GM10847 (cell line): Measurements from ENCODE around the gene EHHADH.

ENCODE experiments used
- POLR2A ChIP-seq: IDR thresholded peaks from 2 replicates; pipeline ENCODE4 v1.6.1; 2011; ENCODE audit not compliant: insufficient read length; ENCODE audit errors: extremely low read depth

Gene EHHADH

DNA sequence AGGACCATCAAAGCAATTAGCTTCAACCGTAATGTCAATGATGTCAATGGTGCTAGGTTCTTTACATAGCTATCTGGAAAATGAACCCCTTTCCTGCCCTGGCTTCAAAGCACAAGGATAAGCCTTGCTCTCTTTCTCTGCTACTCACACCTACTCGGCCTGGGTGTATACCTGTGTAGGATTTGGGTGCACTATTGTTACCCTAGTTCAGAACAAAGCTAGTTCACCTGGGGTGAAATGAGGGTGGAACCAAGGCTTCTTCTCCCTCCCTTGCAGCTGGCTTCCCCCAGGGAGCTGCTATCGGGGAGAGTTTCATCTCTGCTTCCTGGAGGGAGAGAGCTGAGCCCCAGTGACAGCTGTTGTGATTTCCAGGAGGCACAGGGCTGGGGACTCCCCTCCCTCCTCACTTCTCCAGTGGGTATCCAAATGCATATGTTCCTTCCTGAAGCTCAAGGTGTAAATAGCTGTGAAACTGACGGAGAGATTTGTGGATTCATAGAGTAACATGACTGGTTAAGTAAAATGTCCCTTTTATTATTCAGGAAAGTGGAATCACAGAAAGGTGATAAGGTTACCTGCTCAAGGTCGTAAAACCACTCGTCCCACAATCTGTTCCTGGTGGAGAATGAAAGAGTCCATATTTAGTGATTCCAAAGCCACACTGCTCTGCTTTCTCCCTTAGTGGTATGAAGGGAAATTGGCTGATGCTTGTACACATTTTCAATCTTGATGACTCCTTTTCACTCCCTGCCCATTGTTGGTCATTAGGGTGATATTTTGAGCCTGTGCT lies 89.2 kb downstream of the EHHADH start:
- no peak for TF ChIP-seq POLR2A

DNA sequence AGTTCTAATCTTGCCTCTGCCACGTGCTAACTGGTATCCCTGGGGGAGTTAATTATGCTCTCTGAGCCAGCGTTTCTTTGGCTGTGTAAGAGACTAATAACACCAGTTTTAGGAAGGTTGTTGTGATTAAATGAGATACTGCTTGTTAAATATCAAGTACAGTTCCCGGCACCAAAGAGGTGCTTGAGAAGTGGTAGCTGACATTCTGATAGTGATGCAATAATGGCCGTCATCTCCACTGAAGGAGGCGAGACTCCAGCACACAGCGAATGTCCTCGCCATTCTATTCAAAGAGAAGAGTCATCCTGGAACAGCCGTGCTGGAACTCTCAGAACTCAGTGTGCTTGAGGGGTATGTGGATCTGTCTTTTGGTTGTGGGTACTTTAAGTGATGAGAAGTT lies 91.2 kb downstream of the EHHADH start:
- TF ChIP-seq POLR2A: no peak

DNA sequence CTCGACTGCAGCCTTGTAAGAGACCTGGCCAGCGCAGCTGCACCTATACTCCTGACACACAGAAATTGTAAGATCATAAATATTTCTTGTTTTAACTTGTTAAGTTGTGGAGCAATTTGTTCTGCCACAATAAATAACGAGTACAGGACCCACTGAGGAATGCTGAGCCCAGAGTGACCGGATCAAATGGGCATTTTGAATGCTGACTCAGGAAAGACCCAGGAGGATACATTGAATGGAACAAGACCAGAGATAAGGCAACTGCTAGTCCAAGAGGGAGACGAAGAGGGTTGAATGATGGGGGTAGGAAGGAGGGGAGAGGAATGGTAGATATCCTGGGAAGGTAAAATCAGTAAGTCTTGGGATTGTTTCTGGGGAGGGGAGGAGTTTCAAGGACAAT lies 92.1 kb downstream of the EHHADH start:
- TF ChIP-seq POLR2A: no peak

DNA sequence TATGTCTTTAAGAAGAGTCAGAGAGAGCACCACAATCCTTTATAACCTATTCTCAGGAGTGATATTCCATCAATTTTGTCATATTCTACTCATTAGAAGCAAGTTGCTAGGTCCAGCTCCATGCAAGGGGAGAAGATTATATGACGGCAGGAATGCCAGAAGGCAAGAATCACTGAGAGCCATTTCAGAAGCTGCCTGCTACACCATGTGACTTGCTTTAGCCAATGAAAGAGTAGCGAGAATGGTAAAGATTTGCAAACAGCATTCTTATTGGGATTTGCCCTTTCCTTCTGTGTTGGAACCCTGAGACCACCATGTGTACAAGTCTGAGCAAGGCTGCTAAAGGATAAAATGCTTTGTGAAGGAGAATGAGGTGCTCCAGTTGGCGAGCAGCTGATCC lies 96.5 kb downstream of the EHHADH start:
- TF ChIP-seq POLR2A: no peak

DNA sequence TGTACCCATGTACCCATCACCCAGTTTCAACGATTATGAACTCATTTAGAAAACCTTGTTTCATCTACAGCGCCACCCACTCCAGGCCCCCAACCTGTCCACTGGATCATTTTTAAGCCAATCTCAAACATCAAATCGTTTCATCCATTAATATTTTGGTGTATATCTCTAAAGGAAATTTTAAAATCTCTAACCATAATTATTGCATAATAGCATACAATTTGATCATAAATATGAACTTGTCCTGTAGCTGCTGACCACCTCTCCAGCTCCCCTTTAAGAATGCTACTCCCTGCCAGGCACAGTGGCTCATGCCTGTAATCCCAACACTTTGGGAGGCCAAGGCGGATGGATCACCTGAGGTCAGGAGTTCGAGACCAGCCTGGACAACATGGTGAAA lies 98.2 kb downstream of the EHHADH start:
- TF ChIP-seq POLR2A: no peak

DNA sequence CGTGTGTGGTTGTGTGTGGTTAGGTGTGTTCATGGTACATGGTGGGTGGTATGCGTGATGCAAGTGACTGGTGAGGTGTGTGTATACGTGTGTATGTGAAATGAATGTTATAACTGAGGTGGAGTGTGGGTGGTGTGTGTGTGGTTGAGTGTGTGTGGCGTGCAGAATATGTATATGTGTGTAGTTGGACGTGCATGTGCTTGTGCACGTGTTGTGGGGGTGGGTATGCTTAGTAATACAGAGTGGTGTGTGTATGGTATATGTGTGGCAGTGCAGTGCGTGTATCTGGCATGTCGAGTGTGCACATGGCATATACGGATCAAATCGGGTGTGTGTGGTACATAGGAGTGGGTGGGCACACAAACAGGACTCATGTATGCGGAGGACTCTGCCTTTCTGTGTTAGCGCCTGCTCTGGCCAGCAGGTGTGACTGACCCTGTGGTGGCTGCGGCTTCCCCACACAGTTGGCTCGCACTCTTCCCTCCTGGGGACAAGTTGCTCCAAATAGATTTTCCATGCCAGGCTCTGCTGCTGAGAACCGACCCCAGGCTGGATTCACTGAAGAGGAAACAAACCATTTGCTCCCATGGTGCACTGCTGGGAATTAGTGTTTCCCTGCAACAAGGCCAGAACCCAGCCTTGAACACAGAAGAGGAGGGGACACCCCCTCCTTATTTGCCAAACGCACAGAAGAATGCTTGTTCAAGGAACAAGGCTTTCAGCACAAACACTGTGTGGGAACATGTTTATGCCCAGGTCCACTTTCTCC lies 99.8 kb downstream of the EHHADH start:
- TF ChIP-seq POLR2A: no peak

DNA sequence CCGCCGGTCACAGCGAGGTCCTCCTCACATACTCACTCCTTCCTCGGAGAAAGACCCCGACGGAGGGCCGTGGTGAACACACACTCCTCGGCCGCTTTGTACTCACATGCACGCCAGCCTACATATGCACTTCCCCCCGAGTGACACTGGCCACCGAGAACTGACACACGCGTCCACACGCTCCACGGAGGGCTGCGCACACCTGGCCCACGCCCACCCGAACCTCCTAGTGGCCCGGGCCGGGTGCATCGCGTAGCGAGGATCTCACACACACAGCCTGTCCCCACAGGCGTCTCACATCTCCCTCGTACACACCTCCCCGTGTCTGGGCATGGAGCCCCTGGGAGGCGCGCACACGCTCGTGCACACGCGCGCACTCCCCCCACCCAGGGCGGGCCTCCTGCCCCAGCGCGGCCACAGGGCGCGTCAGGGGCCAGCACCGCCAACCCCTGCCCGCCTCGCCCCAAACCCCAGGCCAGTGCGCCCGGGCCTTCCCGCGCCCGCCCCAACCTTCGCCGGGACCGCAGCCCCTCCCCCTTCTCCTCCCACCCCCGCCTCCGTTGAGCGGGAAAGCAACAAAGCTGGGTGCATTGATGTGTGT lies 100.6 kb downstream of the EHHADH start:
- TF ChIP-seq POLR2A: no peak

DNA sequence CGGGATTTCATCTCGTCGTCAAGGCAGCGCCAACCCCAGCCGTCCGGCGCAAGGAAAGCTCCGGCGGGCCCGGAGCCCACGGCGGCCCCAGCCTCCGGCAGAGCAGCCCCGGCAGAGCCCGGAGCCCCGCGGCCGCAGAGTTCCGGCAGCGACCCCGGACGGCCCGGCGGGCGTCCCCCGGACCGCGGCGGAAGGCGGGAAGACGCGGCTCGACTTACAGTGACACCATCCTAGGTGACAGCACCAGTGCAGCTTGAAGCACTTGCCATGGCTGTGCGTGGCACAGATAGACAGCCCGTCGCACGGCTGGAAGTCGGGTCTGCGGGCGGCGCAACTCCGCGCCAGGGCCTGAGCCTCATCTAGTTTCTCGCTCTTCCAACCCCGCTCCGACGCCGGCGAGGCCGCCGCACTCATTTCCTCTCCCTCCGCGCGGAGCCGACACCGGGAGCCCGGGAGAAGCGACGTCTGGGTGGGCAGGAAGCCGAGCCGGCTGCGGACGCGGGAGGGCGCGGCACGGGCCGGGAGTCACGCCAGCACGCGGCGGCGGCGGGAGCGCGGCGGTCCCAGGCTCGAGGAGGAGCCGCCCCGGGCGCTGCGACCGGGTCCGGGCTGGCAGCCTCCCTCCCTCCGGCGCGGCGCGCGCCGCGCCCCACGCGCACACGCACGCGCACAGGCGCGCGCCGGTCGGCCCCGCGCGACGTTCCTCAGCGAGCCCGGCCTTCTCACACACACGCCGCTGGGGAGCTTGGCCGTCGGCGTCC lies 101.3 kb downstream of the EHHADH start, which contains the start of gene C3orf70:
Gene C3orf70 (minus strand): TSS at position 651 of the 761 bp plus-strand sequence. CDS start 237 bp downstream, at position 414.
- TF ChIP-seq POLR2A: no peak

DNA sequence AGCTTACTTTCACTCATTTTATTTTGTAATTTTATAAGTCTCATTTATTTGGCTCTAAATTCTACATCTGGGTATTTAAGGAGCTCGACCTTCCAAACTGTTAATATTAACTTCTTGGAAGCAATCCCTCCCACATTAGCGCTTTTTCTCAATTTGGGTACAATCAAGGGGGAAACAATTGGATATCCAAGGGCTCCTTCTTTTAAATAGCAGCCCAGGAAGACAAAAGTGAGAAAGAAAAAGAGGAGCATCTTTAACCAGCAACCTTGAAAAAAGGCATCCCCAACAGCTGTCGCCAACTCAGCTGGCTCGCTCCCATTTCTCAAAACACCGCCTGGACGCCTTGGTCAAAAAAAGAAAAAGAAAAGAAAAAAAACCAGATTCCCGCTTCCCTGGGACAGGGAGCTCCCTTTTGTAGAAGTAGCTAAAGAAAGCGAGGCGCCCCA lies 101.9 kb downstream of the EHHADH start:
- no peak for TF ChIP-seq POLR2A

DNA sequence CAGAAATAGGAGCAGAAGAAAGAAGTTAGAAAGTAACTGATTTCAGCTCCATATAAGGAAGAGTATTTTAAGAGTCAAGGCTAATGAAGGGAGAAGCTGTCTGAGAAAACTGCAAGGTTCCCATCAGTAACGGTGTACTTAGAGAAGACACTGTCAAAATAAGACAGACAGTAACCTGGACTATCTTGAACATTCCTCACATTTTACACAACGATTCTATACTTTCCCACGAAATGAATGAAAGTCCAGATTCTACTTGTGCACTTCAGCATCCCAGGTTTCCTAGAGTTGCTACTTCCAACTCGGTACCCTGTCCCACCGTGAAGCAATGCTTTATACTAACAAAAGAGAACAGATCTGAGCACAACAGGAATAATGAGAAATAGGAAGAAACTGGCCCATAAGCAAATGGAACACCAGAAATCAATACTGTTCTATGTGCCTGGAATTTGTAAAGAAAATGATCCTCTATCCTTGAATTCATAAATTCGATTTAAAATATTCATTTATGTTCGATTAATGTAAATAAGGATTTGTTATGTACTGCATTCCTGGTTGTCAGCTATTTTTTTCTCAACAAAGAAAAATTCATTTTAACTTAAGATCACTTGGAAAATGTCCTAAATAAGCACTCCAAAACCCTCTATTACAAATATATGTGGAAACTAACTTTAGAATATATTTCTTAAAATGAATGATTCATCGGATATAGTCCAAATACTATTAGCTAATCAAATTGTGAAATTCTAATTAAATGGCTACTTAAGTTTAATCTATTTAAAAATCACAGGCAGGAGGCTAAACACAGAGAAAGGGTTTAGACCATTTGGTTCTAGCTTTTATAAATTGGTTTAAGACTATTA lies 102.5 kb downstream of the EHHADH start:
- TF ChIP-seq POLR2A: no peak

DNA sequence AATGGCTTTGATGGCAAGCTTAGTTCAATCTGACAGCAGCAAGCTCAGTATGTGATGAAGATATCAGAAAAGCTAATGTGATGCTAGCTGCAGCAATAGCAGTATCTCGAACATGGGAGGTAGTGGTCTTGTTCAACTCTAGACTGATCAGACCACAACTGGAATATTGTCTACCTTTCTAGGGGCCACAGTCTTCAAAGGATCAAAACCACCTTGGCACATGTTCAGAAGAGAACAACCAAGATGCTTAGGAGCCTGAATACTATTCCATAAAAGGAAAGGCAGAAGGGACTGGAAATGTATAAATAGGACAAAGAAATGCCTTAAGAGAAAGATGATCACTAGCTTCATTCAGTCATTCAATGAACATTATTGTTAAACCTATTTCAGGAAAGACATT lies 103.3 kb downstream of the EHHADH start:
- no peak for TF ChIP-seq POLR2A

DNA sequence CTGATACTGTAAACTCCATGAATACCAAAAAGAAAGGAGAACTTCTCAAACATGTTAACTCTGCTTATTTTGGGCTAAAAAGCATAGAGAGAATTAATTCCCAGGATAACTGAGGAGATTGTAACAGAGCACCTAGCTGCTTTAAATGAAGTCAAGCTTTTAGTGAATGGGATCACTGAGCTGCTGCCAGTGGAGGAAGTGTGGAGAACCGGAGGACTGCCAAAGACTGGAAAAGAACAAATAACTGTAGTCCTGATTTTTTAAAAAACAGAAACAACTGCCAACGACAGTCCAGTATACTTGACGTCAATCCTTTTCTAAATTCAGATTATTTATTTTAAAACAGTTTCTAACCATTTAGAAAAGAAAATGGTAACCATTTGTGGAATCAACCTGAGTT lies 104.3 kb downstream of the EHHADH start:
- no peak for TF ChIP-seq POLR2A

DNA sequence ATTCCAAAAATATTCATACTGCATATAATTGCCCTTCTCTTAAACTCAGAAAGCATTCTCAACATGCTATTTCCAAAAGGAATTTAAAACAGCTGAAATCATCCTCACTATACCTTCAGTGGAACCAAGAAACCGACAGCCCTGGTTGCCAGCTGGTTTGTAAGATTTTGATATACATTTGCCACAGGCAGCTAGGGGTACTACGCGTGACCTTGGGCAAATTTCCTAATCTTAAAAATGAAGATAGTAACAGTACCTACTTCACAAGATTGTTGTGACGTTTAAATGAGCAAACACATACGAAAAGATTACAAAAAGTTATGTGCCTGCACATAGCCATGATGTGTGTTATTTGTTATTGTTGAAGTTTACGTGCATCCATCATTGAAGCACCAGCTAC lies 108.3 kb downstream of the EHHADH start:
- no peak for TF ChIP-seq POLR2A

DNA sequence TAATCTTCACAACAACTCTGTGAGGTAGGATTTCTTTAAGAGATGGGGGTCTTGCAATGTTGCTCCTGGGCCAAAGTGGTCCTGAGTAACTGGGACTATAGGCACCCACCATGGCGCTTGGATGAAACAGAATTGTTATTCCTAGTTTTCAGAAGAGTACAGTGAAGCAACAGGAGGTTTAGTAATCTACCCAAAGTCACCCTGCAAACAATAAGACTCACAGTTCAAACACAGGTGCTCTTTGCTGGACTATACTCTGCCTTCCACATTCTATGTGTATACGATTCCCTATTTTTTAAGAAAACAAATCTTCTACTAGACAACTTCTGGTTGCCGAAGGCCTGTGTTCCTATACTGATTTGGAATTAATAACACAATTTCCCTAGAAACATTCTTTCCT lies 109.1 kb downstream of the EHHADH start:
- TF ChIP-seq POLR2A: no peak
